ENCODE data around the gene CRLF3. TPM values are rescaled to one million over a fixed set of nuclear protein-coding genes. Genes with fewer than 3 reads are reported as not detected.
"Not testable (repeated sequence)": the region's sequence is repeated elsewhere in the genome, so short reads cannot be mapped to it uniquely, and the experiment has no call there.

Gene CRLF3
- total RNA-seq, 1 donor from 2014 or later, result 49.5 TPM

- Mint-ChIP-seq H3K4me1 (ENCODE audit: low read depth) (peaks cover 71% of the 10 kb centered on the region), H3K27me3 (ENCODE audit: insufficient read depth) (no peaks in the 10 kb centered on the region), H3K27ac (peak overlapping the region; percentile 94), H3K36me3 (ENCODE audit: low read depth) (peaks cover 7% of the 10 kb centered on the region), H3K4me3 (peak overlapping the region; percentile 83), H3K9me3 (no peaks in the 10 kb centered on the region)
- intact Hi-C loops (cut with micrococcal nuclease), result loop anchor here (1.0 kb wide), 2 partner anchors 12 to 13 kb away; no protein-coding TSS in a partner anchor
- DNase-seq (ENCODE audit: low spot score), result peak; percentile 50
Measured at GRCh38 chr17:30808785-30809286, 15.7 kb downstream of the CRLF3 start.

GRCh38 chr17:30807896-30808295, 16.6 kb downstream of the CRLF3 start:
- Mint-ChIP-seq H3K4me3 (peak overlapping the region; percentile 83), H3K36me3 (ENCODE audit: low read depth) (peaks cover 14% of the 10 kb centered on the region), H3K9me3 (no peaks in the 10 kb centered on the region), H3K4me1 (ENCODE audit: low read depth) (peaks cover 62% of the 10 kb centered on the region), H3K27me3 (ENCODE audit: insufficient read depth) (no peaks in the 10 kb centered on the region), H3K27ac (peak overlapping the region; percentile 94)
- intact Hi-C loops (cut with micrococcal nuclease), result no loop called here
- no peak for DNase-seq (ENCODE audit: low spot score)

DNA sequence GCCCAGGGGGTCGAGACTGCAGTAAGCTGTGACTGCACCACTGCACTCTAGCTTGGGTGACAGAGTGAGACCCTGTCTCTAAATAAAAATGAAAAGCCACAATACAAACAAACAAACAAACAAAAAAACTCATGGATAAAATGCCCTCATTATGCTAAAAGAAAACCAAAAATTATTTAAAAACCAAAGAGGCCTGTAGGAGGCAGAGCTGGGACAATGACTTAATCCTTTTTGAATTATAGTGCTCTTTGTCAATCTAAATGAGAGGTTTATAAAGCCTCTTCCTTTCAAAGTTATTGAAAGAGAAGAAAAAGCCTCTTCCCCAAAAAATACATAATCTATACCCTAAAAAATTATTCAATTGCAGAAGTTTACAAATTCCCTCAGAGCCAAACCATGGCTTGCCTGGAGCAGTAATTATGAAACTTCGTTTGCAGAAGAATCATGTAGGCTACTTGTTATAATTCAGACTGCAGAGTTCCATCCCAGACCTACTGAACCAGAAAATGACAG, 18.5 kb downstream of the CRLF3 start:
- Mint-ChIP-seq H3K27ac (peak overlapping the region; percentile 4), H3K27me3 (ENCODE audit: insufficient read depth) (no peaks in the 10 kb centered on the region), H3K4me3 (no peak overlapping the region), H3K36me3 (ENCODE audit: low read depth) (peaks cover 24% of the 10 kb centered on the region), H3K9me3 (no peaks in the 10 kb centered on the region), H3K4me1 (ENCODE audit: low read depth) (peaks cover 51% of the 10 kb centered on the region)
- DNase-seq (ENCODE audit: low spot score), result no peak
- intact Hi-C loops (cut with micrococcal nuclease), result no loop called here

DNA sequence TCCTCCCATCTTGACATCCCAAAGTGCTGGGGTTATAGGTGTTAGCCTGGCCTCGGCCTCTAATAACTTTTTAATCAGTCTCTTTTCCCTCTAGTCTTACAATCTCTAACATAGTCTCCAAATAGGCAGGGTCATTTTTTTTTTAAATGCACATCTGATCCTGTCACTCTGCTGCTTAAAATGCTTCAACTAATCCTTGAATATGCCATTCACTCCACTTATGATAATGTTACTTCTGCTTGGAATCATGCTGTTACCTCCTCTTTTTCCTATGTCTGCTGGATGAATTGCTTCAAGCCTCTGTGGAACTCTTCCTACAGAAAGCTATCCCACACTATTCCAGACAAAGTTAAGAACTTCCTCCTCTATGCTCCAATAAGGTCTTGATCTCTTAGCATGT, 22.8 kb downstream of the CRLF3 start:
- H3K4me1 Mint-ChIP-seq (ENCODE audit: low read depth), result peaks cover 22% of the 10 kb centered on the region
- H3K27me3 Mint-ChIP-seq (ENCODE audit: insufficient read depth), result no peaks in the 10 kb centered on the region
- H3K36me3 Mint-ChIP-seq (ENCODE audit: low read depth), result peaks cover 40% of the 10 kb centered on the region
- H3K9me3 Mint-ChIP-seq, result no peaks in the 10 kb centered on the region
- H3K4me3 Mint-ChIP-seq, result no peak overlapping the region
- H3K27ac Mint-ChIP-seq, result peak overlapping the region; percentile 77
- intact Hi-C loops (cut with micrococcal nuclease), result no loop called here
- DNase-seq (ENCODE audit: low spot score), result no peak

DNA sequence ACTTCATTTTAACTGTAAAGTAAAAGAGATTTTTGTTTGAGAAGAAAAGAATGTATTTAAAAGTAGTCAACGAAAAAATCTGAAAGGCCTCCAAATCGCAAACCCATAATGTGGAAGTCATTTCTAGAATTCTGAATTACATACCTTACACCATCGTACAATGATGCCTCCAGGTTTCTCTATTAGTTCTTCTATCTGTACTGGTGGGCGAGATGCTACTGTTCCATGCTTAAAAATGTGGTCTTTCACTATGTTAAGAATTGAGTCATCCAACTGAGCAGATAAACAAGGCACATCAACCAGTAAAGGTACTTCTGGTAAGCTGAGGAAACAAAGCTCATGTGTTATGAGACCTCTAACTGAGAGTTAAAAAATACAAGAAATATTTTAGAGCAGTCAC, 28.5 kb downstream of the CRLF3 start:
- Mint-ChIP-seq H3K9me3 (no peaks in the 10 kb centered on the region), H3K4me1 (ENCODE audit: low read depth) (peaks cover 14% of the 10 kb centered on the region), H3K27ac (peak overlapping the region; percentile 80), H3K36me3 (ENCODE audit: low read depth) (peaks cover 41% of the 10 kb centered on the region), H3K4me3 (no peak overlapping the region), H3K27me3 (ENCODE audit: insufficient read depth) (no peaks in the 10 kb centered on the region)
- intact Hi-C loops (cut with micrococcal nuclease), result loop anchor here (1.0 to 2.0 kb wide), 4 partner anchors 13 to 463 kb away; no protein-coding TSS in a partner anchor
- DNase-seq (ENCODE audit: low spot score), result no peak

- Mint-ChIP-seq H3K9me3 (no peaks in the 10 kb centered on the region), H3K4me1 (ENCODE audit: low read depth) (peaks cover 25% of the 10 kb centered on the region), H3K27ac (peak overlapping the region; percentile 16), H3K36me3 (ENCODE audit: low read depth) (peaks cover 42% of the 10 kb centered on the region), H3K27me3 (ENCODE audit: insufficient read depth) (no peaks in the 10 kb centered on the region), H3K4me3 (no peak overlapping the region)
- intact Hi-C loops (cut with micrococcal nuclease), result no loop called here
- no peak for DNase-seq (ENCODE audit: low spot score)
Measured at GRCh38 chr17:30794372-30794771, 30.1 kb downstream of the CRLF3 start.

DNA sequence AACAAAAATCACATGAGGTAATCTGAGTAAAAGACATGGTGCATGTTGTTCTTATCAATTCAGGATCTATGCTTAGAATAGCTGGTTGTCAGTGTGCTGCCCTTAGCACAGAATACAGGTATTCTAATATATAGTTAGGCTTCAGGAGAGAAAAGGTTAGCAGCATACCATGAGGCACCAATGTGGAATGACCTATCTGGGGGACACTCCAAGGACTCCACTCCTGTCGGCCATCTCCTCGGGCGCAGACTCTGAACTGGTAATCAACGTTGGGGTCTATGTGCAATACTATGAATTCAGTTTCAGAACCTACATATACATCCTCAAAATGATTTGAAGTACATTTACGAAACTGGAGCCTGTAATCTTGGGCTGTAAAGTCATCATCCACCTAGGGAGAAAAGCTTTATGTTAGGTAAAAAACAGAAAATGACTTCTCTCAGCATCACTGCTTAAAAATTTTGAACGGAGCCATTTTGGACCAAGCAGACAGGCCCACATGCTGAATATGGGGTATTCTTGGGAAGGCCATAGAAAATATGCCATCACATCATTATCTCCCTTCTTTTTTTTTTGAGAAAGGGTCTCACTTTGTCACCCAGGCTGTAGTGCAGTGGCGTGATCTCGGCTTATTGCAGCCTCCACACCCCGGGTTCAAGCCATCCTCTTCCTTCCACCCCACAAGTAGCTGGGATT, 31.1 kb downstream of the CRLF3 start:
- DNase-seq (ENCODE audit: low spot score), result no peak
- Mint-ChIP-seq H3K4me3 (no peak overlapping the region), H3K27me3 (ENCODE audit: insufficient read depth) (no peaks in the 10 kb centered on the region), H3K27ac (peak overlapping the region; percentile 16), H3K36me3 (ENCODE audit: low read depth) (peaks cover 48% of the 10 kb centered on the region), H3K9me3 (no peaks in the 10 kb centered on the region), H3K4me1 (ENCODE audit: low read depth) (peaks cover 30% of the 10 kb centered on the region)
- intact Hi-C loops (cut with micrococcal nuclease), result no loop called here

GRCh38 chr17:30790279-30790678, 34.2 kb downstream of the CRLF3 start:
- DNase-seq (ENCODE audit: low spot score), result no peak
- peaks cover 45% of the 10 kb centered on the region for H3K36me3 Mint-ChIP-seq (ENCODE audit: low read depth)
- H3K4me3 Mint-ChIP-seq, result no peak overlapping the region
- H3K27ac Mint-ChIP-seq, result peak overlapping the region; percentile 83
- H3K4me1 Mint-ChIP-seq (ENCODE audit: low read depth), result peaks cover 16% of the 10 kb centered on the region
- intact Hi-C loops (cut with micrococcal nuclease), result loop anchor here (1.0 kb wide), 1 partner anchor 34 kb away; the partner anchor contains the start of gene CRLF3
- H3K9me3 Mint-ChIP-seq, result no peaks in the 10 kb centered on the region
- no peaks in the 10 kb centered on the region for H3K27me3 Mint-ChIP-seq (ENCODE audit: insufficient read depth)

DNA sequence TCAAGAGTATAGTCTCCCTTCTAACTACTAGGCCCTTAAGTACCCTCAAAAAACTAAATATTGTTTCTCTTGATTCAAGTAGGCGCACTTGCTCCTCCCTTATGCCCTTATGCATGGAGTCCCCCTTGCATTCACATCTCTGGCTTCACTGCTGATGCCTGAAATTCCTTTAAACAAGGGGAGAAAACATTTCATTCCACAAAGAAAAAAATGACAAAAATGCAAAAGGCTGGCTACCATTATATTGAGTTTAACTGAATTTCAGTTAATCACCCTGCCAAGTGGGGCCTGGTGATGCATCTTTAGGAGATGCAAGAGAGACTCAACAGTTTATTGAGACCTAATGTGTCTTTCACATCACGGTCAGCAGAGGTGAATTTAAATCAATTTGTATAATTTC, 35.6 kb downstream of the CRLF3 start:
- Mint-ChIP-seq H3K9me3 (no peaks in the 10 kb centered on the region), H3K36me3 (ENCODE audit: low read depth) (peaks cover 44% of the 10 kb centered on the region), H3K27me3 (ENCODE audit: insufficient read depth) (no peaks in the 10 kb centered on the region), H3K4me3 (no peak overlapping the region), H3K27ac (peak overlapping the region; percentile 85), H3K4me1 (ENCODE audit: low read depth) (peaks cover 20% of the 10 kb centered on the region)
- intact Hi-C loops (cut with micrococcal nuclease), result no loop called here
- DNase-seq (ENCODE audit: low spot score), result no peak

- Mint-ChIP-seq H3K4me1 (ENCODE audit: low read depth) (peaks cover 14% of the 10 kb centered on the region), H3K4me3 (no peak overlapping the region), H3K9me3 (no peaks in the 10 kb centered on the region), H3K27me3 (ENCODE audit: insufficient read depth) (no peaks in the 10 kb centered on the region), H3K27ac (peak overlapping the region; percentile 10), H3K36me3 (ENCODE audit: low read depth) (peaks cover 19% of the 10 kb centered on the region)
- no peak for DNase-seq (ENCODE audit: low spot score)
- intact Hi-C loops (cut with micrococcal nuclease), result no loop called here
Measured at GRCh38 chr17:30782206-30782605, 42.3 kb downstream of the CRLF3 start.

DNA sequence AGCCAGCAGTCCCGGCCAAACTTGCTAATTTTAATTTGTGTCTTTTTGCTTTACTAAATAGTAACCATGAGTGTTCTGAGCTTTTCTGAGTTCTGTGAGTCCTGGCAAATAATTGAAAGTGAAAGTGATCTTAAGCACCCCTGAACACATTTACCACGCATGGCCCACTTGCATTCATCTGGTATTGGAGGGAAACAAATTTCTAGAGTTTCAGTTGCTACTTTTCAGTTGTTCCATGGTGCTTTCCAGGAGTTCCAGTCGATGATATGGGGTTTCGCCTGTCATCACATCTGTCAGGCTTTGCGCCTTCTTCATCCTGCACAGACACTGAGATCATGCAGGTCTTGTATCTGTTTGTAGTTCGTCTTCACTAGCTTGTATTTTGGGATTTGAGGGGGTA, 44.1 kb downstream of the CRLF3 start:
- peaks cover 14% of the 10 kb centered on the region for H3K4me1 Mint-ChIP-seq (ENCODE audit: low read depth)
- H3K36me3 Mint-ChIP-seq (ENCODE audit: low read depth), result peaks cover 20% of the 10 kb centered on the region
- no peak for DNase-seq (ENCODE audit: low spot score)
- intact Hi-C loops (cut with micrococcal nuclease), result loop anchor here (1.0 to 2.0 kb wide), 2 partner anchors 16 to 42 kb away; no protein-coding TSS in a partner anchor
- no peaks in the 10 kb centered on the region for H3K9me3 Mint-ChIP-seq
- peak overlapping the region; percentile 83 for H3K27ac Mint-ChIP-seq
- no peaks in the 10 kb centered on the region for H3K27me3 Mint-ChIP-seq (ENCODE audit: insufficient read depth)
- no peak overlapping the region for H3K4me3 Mint-ChIP-seq

GRCh38 chr17:30768771-30769170, 55.7 kb downstream of the CRLF3 start:
- H3K27me3 Mint-ChIP-seq (ENCODE audit: insufficient read depth); H3K4me1 Mint-ChIP-seq (ENCODE audit: low read depth); H3K4me3 Mint-ChIP-seq; intact Hi-C loops (cut with micrococcal nuclease); H3K9me3 Mint-ChIP-seq; DNase-seq (ENCODE audit: low spot score); H3K27ac Mint-ChIP-seq: not testable (repeated sequence)
- peaks cover 21% of the 10 kb centered on the region for H3K36me3 Mint-ChIP-seq (ENCODE audit: low read depth)

DNA sequence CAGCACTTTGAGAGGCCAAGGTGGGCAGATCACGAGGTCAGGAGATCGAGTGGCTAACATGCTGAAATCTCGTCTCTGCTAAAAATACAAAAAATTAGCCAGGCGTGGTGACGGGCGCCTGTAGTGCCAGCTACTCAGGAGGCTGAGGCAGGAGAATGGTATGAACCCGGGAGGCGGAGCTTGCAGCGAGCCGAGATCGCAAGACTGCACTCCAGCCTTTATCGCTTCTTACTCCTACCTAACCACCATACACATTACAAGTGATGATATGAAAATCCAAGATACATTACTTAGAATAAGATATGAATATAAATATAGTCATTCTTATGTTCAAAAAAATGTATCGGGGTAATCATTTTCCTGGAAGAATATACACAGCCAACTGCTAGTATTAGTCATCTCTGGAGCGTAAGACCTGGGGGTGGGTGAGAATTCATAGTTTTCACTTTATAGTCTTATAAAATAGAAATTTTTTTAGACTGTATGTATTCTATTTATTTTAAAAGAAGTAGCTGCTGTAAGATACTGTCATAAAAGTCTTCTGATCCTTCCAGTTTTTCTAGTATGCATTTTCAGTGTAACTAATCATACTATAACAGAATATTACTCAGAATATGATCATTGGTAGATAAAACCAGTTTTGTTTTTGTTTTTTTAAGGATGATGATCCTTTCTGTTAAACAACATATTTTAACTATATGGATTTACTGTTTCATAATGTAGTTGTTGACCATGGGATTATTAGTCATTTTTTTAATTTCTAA, 56.7 kb downstream of the CRLF3 start:
- DNase-seq (ENCODE audit: low spot score); H3K27me3 Mint-ChIP-seq (ENCODE audit: insufficient read depth); H3K9me3 Mint-ChIP-seq; H3K4me1 Mint-ChIP-seq (ENCODE audit: low read depth); intact Hi-C loops (cut with micrococcal nuclease); H3K27ac Mint-ChIP-seq; H3K4me3 Mint-ChIP-seq: not testable (repeated sequence)
- H3K36me3 Mint-ChIP-seq (ENCODE audit: low read depth), result peaks cover 19% of the 10 kb centered on the region

Measured in activated T-helper 1 cell treated with anti-CD3 and anti-CD28 coated beads, Interleukin-12 subunit alpha, Interleukin-12 subunit beta, Interleukin-2, Interleukin-4 antibody, amounts not matched to agents 30 ng/mL and 10 ng/mL and 1 ng/mL, durations not matched to agents 14 hours and 24 hours and 36 hours (primary cell).